HepG2 (cell line): ENCODE measurements around the gene FXN. TPM values are rescaled to one million over a fixed set of nuclear protein-coding genes. Genes with fewer than 3 reads are reported as not detected.

ENCODE experiments used
- ATAC-seq: fragments of 200-7000 bp; cut with Tn5 transposase; 3 replicates; pipeline ENCODE4 v1.9.1; 2020; ENCODE audit warnings: mild to moderate bottlenecking, moderate library complexity
- BruUV-seq: library from RNA; stranded (reverse); fragments of 400-500 nt; replicated peaks from 2 replicates; lab custom pipeline; 2021; lab: Mats Ljungman, UMichigan
- CTCF ChIA-PET: fragments of 300-600 bp; formaldehyde crosslinking; extraction: SDS; loops from one replicate; lab custom pipeline; 2021; ENCODE audit warnings: low total read pairs, inconsistent platforms, low intra/inter-chr PET ratio; lab: Yijun Ruan, JAX
- POLR2A ChIA-PET: fragments of 350-600 bp; sonication (Branson Sonifier 250); formaldehyde crosslinking; loops from one replicate; lab custom pipeline; 2020; ENCODE audit warnings: antibody characterized with exemption, inconsistent platforms; lab: Yijun Ruan, JAX
- DNase-seq: peaks from one replicate; pipeline ENCODE4 v3.0.0-alpha.2; 2015; ENCODE audit warnings: low spot score
- FAIRE-seq: peaks from 3 replicates; lab custom pipeline; 2011; peaks lifted over from hg19 to GRCh38; lab: Jason Lieb, UNC
- H2AFZ ChIP-seq: one replicate; pipeline ENCODE4 v1.6.1; 2011; ENCODE audit warnings: low read length, inconsistent platforms
- H3K27ac ChIP-seq: fragments of 300-600 bp; 3 replicates; pipeline ENCODE4 v1.8.0; 2011; ENCODE audit warnings: mixed run types, mild to moderate bottlenecking, mixed read lengths, low read length, inconsistent platforms; ENCODE audit not compliant: insufficient read depth; ENCODE audit errors: extremely low read length
- H3K27me3 ChIP-seq, 2 experiments: fragments of 200-600 bp in 1 of 2; 2 replicates in 1 of 2; 3 replicates in 1 of 2; pipeline versions ENCODE4 v1.6.0 to v1.8.0; 2011; ENCODE audit warnings: low read length in 2 of 2, mild to moderate bottlenecking in 2 of 2, moderate library complexity in 2 of 2, inconsistent platforms in 1 of 2; ENCODE audit not compliant: insufficient read depth in 2 of 2, control insufficient read depth in 1 of 2
- H3K36me3 ChIP-seq, 2 experiments: fragments of 200-600 bp in 1 of 2; replicated peaks in 1 of 2; 2 replicates in 1 of 2; 3 replicates in 1 of 2; pipeline versions ENCODE4 v1.5.1 to v1.8.0; 2011; ENCODE audit warnings: low read length in 2 of 2, inconsistent platforms in 1 of 2; ENCODE audit not compliant: insufficient read depth in 2 of 2, control insufficient read depth in 1 of 2
- H3K4me1 ChIP-seq: 2 replicates; pipeline ENCODE4 v1.5.1; 2012; ENCODE audit warnings: low read length, inconsistent platforms; ENCODE audit not compliant: insufficient read depth
- H3K4me2 ChIP-seq: 2 replicates; pipeline ENCODE4 v1.6.0; 2011; ENCODE audit warnings: low read depth, low read length, inconsistent platforms
- H3K4me3 ChIP-seq, 3 experiments: fragments of 200-600 bp in 1 of 3; sonication (generic), shearing (Covaris generic) in 1 of 3; replicated peaks in 1 of 3; 2 replicates each; pipeline ENCODE4 v1.5.1; 2011 to 2016; ENCODE audit warnings: low read length in 3 of 3, inconsistent platforms in 2 of 3, low read depth in 2 of 3, mild to moderate bottlenecking in 2 of 3, control low read depth in 1 of 3, mixed read lengths in 1 of 3; ENCODE audit not compliant: insufficient read depth in 1 of 3
- H3K79me2 ChIP-seq: one replicate; pipeline ENCODE4 v1.6.1; 2011; ENCODE audit warnings: low read length, inconsistent platforms; ENCODE audit not compliant: insufficient read depth
- H3K9ac ChIP-seq: 2 replicates; pipeline ENCODE4 v1.6.0; 2011; ENCODE audit warnings: mild to moderate bottlenecking, low read depth, low read length, inconsistent platforms; ENCODE audit not compliant: insufficient read depth
- H3K9me3 ChIP-seq: 2 replicates; pipeline ENCODE4 v1.5.1; 2012; ENCODE audit warnings: mild to moderate bottlenecking, low read length
- H4K20me1 ChIP-seq: 2 replicates; pipeline ENCODE4 v1.6.0; 2011; ENCODE audit warnings: inconsistent platforms, mild to moderate bottlenecking, low read length, moderate library complexity; ENCODE audit not compliant: insufficient read depth
- CTCF ChIP-seq: sonication (generic); formaldehyde crosslinking; IDR thresholded peaks from 2 replicates; pipeline ENCODE4 v1.5.0; 2020; ENCODE audit warnings: mild to moderate bottlenecking, missing genetic modification reagents, moderate library complexity
- DMAP1 ChIP-seq: IDR thresholded peaks from 2 replicates; pipeline ENCODE4 v1.6.1; 2016
- ESRRA ChIP-seq: sonication (generic); formaldehyde crosslinking; IDR thresholded peaks from 2 replicates; pipeline ENCODE4 v1.5.1; 2020; ENCODE audit warnings: mild to moderate bottlenecking, low read depth, missing genetic modification reagents
- PCBP1 ChIP-seq: fragments of 200-400 bp; formaldehyde crosslinking; IDR thresholded peaks from 2 replicates; pipeline ENCODE4 v1.6.1; 2017; ENCODE audit warnings: mild to moderate bottlenecking, low read depth, low read length, borderline replicate concordance
- ZNF354B ChIP-seq: sonication (generic); formaldehyde crosslinking; IDR thresholded peaks from 2 replicates; pipeline ENCODE4 v1.8.0; 2022; ENCODE audit warnings: mild to moderate bottlenecking, missing genetic modification reagents
- ZNF616 ChIP-seq: sonication (generic); formaldehyde crosslinking; IDR thresholded peaks from 2 replicates; pipeline ENCODE4 v1.5.0; 2020; ENCODE audit warnings: low read depth, mild to moderate bottlenecking, missing genetic modification reagents
- WGBS: methylation state at CpG from one replicate; pipeline ENCODE4 v1.1.6; 2017; ENCODE audit warnings: low lambda C conversion rate; 5-methylcytosine and 5-hydroxymethylcytosine counted together
- in situ Hi-C: cut with HindIII; loops from 2 replicates; pipeline ENCODE4 v1.10.0; 2017; ENCODE audit warnings: low pct_unique_long_range_greater_than_20kb; ENCODE audit not compliant: extremely low pct_ligation_motif_present
- intact Hi-C: fragments of 100-400 bp; cut with micrococcal nuclease; formaldehyde crosslinking; loops from one replicate; pipeline ENCODE4 v1.10.0; 2022; ENCODE audit not compliant: unreplicated experiment
- polyA plus RNA-seq, 8 experiments: library from polyadenylated mRNA; depleted of rRNA in 3 of 8; stranded (reverse) in 7 of 8; unstranded in 1 of 8; fragments of >200 nt; fragmentation: Illumina TruSeq in 4 of 8; extraction: Trizol in 4 of 8; gene quantifications; 2 replicates each; pipeline versions ENCODE4 v1.2.1 to v1.2.3, GENCODE V29; 2011 to 2016; ENCODE audit warnings: low read depth in 4 of 8, missing spikeins in 1 of 8, mixed read lengths in 1 of 8; ENCODE audit not compliant: insufficient read depth in 1 of 8
- total RNA-seq, 5 experiments: library from RNA; depleted of rRNA; stranded (reverse); fragments of >200 nt; fragmentation: Illumina TruSeq; extraction: Trizol; gene quantifications; 2 replicates each; pipeline ENCODE4 v1.2.3, GENCODE V29; 2016; ENCODE audit warnings: low read depth in 1 of 5
- TF ChIP-seq, protein P1 (sequence below), 2 experiments: fragments of 450-650 bp in 1 of 2; sonication (generic) in 1 of 2; formaldehyde crosslinking in 1 of 2; IDR thresholded peaks; 2 replicates each; pipeline versions ENCODE4 v1.6.1 to v1.8.0; 2016 to 2022; ENCODE audit warnings: antibody characterized with exemption in 1 of 2, mild to moderate bottlenecking in 1 of 2, missing genetic modification reagents in 1 of 2
- TF ChIP-seq, protein P2 (sequence below): sonication (generic); formaldehyde crosslinking; conservative IDR thresholded peaks from 2 replicates; pipeline ENCODE4 v1.4.0; 2020; ENCODE audit warnings: mild to moderate bottlenecking, missing genetic modification reagents, moderate library complexity

Gene FXN
- total and polyA plus RNA-seq, 2 of the 13 experiments (the other 11 are each of a cell fraction or from before 2014, with no cell fraction given), result 24.1 to 26.0 TPM

- TF ChIP-seq, protein P1, sequence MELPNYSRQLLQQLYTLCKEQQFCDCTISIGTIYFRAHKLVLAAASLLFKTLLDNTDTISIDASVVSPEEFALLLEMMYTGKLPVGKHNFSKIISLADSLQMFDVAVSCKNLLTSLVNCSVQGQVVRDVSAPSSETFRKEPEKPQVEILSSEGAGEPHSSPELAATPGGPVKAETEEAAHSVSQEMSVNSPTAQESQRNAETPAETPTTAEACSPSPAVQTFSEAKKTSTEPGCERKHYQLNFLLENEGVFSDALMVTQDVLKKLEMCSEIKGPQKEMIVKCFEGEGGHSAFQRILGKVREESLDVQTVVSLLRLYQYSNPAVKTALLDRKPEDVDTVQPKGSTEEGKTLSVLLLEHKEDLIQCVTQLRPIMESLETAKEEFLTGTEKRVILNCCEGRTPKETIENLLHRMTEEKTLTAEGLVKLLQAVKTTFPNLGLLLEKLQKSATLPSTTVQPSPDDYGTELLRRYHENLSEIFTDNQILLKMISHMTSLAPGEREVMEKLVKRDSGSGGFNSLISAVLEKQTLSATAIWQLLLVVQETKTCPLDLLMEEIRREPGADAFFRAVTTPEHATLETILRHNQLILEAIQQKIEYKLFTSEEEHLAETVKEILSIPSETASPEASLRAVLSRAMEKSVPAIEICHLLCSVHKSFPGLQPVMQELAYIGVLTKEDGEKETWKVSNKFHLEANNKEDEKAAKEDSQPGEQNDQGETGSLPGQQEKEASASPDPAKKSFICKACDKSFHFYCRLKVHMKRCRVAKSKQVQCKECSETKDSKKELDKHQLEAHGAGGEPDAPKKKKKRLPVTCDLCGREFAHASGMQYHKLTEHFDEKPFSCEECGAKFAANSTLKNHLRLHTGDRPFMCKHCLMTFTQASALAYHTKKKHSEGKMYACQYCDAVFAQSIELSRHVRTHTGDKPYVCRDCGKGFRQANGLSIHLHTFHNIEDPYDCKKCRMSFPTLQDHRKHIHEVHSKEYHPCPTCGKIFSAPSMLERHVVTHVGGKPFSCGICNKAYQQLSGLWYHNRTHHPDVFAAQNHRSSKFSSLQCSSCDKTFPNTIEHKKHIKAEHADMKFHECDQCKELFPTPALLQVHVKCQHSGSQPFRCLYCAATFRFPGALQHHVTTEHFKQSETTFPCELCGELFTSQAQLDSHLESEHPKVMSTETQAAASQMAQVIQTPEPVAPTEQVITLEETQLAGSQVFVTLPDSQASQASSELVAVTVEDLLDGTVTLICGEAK (IDR thresholded peaks at IDR 0.05), result no peak
- TF ChIP-seq, protein P1 (CRISPR knock-in tag; IDR thresholded peaks at IDR 0.05), result no peak
Observed at GRCh38 chr9:69063839-69064238, 28.3 kb downstream of the FXN start (continued).

DNA sequence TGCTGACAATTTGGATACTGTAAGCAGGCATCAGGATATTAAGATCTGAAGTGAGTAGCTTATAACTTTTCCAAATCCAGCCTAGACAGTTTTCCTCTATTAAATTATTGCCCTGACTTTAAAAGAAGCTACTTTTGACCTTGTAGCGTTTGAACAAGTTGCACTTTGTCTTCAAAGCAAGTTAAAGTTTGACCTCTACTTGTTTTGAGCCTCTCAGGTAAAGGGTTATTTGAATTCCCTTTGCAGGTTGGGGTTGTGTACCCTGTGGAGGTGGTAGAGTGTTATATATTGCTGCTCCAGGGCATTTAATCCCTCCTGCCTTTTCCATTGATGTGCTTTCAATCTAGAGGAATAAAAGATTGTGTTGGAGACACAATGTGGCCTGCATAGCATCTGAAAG lies 30.1 kb downstream of the FXN start:
- Histone ChIP-seq H3K36me3 (peaks cover 34 to 67% of the 10 kb centered on the region in 2 experiments), H3K27me3 (no peaks in the 10 kb centered on the region), H3K79me2 (no peaks in the 10 kb centered on the region), H3K27ac (no peak overlapping the region), H4K20me1 (no peaks in the 10 kb centered on the region), H3K4me3 (no peak overlapping the region), H3K4me2 (no peak overlapping the region), H3K4me1 (peaks cover 19% of the 10 kb centered on the region), H3K9ac (no peak overlapping the region), H2AFZ (no peak overlapping the region), H3K9me3 (no peaks in the 10 kb centered on the region)
- DNase-seq (no peak), ATAC-seq (no peak), FAIRE-seq (peak; percentile 36)
- WGBS, result 0% methylated on average over 1 of the region's 1 CpG
- POLR2A ChIA-PET, result interaction anchor here (0.6 to 0.9 kb wide), 2 partner anchors 10 to 56 kb away, joined by 3 read pairs; no protein-coding TSS in a partner anchor
- intact Hi-C loops (no loop called here), in situ Hi-C loops (no loop called here)
- CTCF ChIA-PET, result no interaction called here
- no TSS peak for BruUV-seq
- TF ChIP-seq PCBP1 (no peak), ZNF354B (CRISPR knock-in tag) (no peak), CTCF (CRISPR knock-in tag) (0 out of 2 replicates have a peak, but pooled peaks have one; percentile 5), ESRRA (peak; percentile 67), ZNF616 (CRISPR knock-in tag) (no peak), DMAP1 (CRISPR knock-in tag) (no peak)
- TF ChIP-seq, protein P2, sequence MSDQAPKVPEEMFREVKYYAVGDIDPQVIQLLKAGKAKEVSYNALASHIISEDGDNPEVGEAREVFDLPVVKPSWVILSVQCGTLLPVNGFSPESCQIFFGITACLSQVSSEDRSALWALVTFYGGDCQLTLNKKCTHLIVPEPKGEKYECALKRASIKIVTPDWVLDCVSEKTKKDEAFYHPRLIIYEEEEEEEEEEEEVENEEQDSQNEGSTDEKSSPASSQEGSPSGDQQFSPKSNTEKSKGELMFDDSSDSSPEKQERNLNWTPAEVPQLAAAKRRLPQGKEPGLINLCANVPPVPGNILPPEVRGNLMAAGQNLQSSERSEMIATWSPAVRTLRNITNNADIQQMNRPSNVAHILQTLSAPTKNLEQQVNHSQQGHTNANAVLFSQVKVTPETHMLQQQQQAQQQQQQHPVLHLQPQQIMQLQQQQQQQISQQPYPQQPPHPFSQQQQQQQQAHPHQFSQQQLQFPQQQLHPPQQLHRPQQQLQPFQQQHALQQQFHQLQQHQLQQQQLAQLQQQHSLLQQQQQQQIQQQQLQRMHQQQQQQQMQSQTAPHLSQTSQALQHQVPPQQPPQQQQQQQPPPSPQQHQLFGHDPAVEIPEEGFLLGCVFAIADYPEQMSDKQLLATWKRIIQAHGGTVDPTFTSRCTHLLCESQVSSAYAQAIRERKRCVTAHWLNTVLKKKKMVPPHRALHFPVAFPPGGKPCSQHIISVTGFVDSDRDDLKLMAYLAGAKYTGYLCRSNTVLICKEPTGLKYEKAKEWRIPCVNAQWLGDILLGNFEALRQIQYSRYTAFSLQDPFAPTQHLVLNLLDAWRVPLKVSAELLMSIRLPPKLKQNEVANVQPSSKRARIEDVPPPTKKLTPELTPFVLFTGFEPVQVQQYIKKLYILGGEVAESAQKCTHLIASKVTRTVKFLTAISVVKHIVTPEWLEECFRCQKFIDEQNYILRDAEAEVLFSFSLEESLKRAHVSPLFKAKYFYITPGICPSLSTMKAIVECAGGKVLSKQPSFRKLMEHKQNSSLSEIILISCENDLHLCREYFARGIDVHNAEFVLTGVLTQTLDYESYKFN, result peak; percentile 62
